Measurements from ENCODE around the gene PSME3.
"Not testable (repeated sequence)": the region's sequence is repeated elsewhere in the genome, so short reads cannot be mapped to it uniquely, and the experiment has no call there.

PSME3 gene

GRCh38 chr17:42867694-42868261, 34.6 kb downstream of the PSME3 start:
- Histone ChIP-seq H3K27me3 (ENCODE audit: control insufficient read depth in 1 of 2, insufficient read depth in 1 of 2, low read length in 2 of 2) (peaks cover 0 to 28% of the 10 kb centered on the region in 2 experiments), H3K9me3 (ENCODE audit: control insufficient read depth, low read length) (peaks cover 17% of the 10 kb centered on the region)
- H2BK5ac ChIP-seq (ENCODE audit: low read depth, low read length, poor library complexity, severe bottlenecking); H2AK5ac ChIP-seq (ENCODE audit: low read length, severe bottlenecking); H2BK12ac ChIP-seq (ENCODE audit: low read length in 2 of 2); H2BK120ac ChIP-seq (ENCODE audit: low read depth, low read length); H2AFZ ChIP-seq (ENCODE audit: low read depth, low read length); H3K27ac ChIP-seq (ENCODE audit: low read length, poor library complexity, severe bottlenecking); H3K4me3 ChIP-seq (ENCODE audit: insufficient read depth in 1 of 2, low read depth in 1 of 2, low read length in 2 of 2); H3K9ac ChIP-seq (ENCODE audit: low read length); H3K36me3 ChIP-seq (ENCODE audit: control insufficient read depth in 1 of 2, insufficient read depth in 2 of 2, low read depth in 1 of 2, low read length in 2 of 2); H3K4me1 ChIP-seq (ENCODE audit: control insufficient read depth, insufficient read depth, low read depth, low read length); H3K4me2 ChIP-seq (ENCODE audit: low read length, poor library complexity, severe bottlenecking); H2BK15ac ChIP-seq (ENCODE audit: low read depth, poor library complexity, severe bottlenecking); DNase-seq; H3K4ac ChIP-seq (ENCODE audit: low read depth in 1 of 2, low read length in 2 of 2); H3K14ac ChIP-seq (ENCODE audit: low read length in 2 of 2); H3K23ac ChIP-seq (ENCODE audit: low read length in 2 of 2); H3K79me1 ChIP-seq (replicated peaks; ENCODE audit: low read length, poor library complexity, severe bottlenecking); H3K18ac ChIP-seq (ENCODE audit: low read depth in 1 of 2, low read length in 2 of 2); H4K91ac ChIP-seq (ENCODE audit: low read length); H4K8ac ChIP-seq (ENCODE audit: low read length): not testable (repeated sequence)
- 93% methylated on average over 15 of the region's 21 CpGs for WGBS

GRCh38 chr17:42868338-42868737, 35.1 kb downstream of the PSME3 start:
- H3K14ac ChIP-seq (ENCODE audit: low read length in 2 of 2), result no peak overlapping the region
- H3K4me1 ChIP-seq (ENCODE audit: control insufficient read depth, insufficient read depth, low read depth, low read length), result peaks cover 6% of the 10 kb centered on the region
- no peak overlapping the region for H3K9ac ChIP-seq (ENCODE audit: low read length)
- no peak overlapping the region for H3K4me2 ChIP-seq (ENCODE audit: low read length, poor library complexity, severe bottlenecking)
- DNase-seq, result no peak
- H3K27me3 ChIP-seq (ENCODE audit: control insufficient read depth in 1 of 2, insufficient read depth in 1 of 2, low read length in 2 of 2), result peaks cover 5 to 33% of the 10 kb centered on the region in 2 experiments
- H2AK5ac ChIP-seq (ENCODE audit: low read length, severe bottlenecking), result no peak overlapping the region
- no peaks in the 10 kb centered on the region for H3K36me3 ChIP-seq (ENCODE audit: control insufficient read depth in 1 of 2, insufficient read depth in 2 of 2, low read depth in 1 of 2, low read length in 2 of 2)
- no peak overlapping the region for H4K91ac ChIP-seq (ENCODE audit: low read length)
- 92% methylated on average over 12 of the region's 12 CpGs for WGBS
- no peak overlapping the region for H2AFZ ChIP-seq (ENCODE audit: low read depth, low read length)
- H3K27ac ChIP-seq (ENCODE audit: low read length, poor library complexity, severe bottlenecking), result no peak overlapping the region
- no peak overlapping the region for H3K23ac ChIP-seq (ENCODE audit: low read length in 2 of 2)
- no peak overlapping the region for H2BK120ac ChIP-seq (ENCODE audit: low read depth, low read length)
- no peak overlapping the region for H2BK12ac ChIP-seq (ENCODE audit: low read length in 2 of 2)
- H3K18ac ChIP-seq (ENCODE audit: low read depth in 1 of 2, low read length in 2 of 2), result no peak overlapping the region
- no peak overlapping the region for H4K8ac ChIP-seq (ENCODE audit: low read length)
- H3K9me3 ChIP-seq (ENCODE audit: control insufficient read depth, low read length), result peaks cover 17% of the 10 kb centered on the region
- no peak overlapping the region for H3K4ac ChIP-seq (ENCODE audit: low read depth in 1 of 2, low read length in 2 of 2)
- no peak overlapping the region for H2BK5ac ChIP-seq (ENCODE audit: low read depth, low read length, poor library complexity, severe bottlenecking)
- H3K4me3 ChIP-seq (ENCODE audit: insufficient read depth in 1 of 2, low read depth in 1 of 2, low read length in 2 of 2), result no peak overlapping the region
- no peak overlapping the region for H2BK15ac ChIP-seq (ENCODE audit: low read depth, poor library complexity, severe bottlenecking)
- H3K79me1 ChIP-seq (replicated peaks; ENCODE audit: low read length, poor library complexity, severe bottlenecking), result no peaks in the 10 kb centered on the region

- H4K91ac ChIP-seq (ENCODE audit: low read length), result no peak overlapping the region
These were observed 38.5 kb downstream of the PSME3 start for GRCh38 chr17:42871647-42872046.

GRCh38 chr17:42872251-42872965, 39.2 kb downstream of the PSME3 start:
- no peak overlapping the region for H2AFZ ChIP-seq (ENCODE audit: low read depth, low read length)
- no peak overlapping the region for H4K91ac ChIP-seq (ENCODE audit: low read length)
- H3K23ac ChIP-seq (ENCODE audit: low read length in 2 of 2), result no peak overlapping the region
- no peak overlapping the region for H2BK120ac ChIP-seq (ENCODE audit: low read depth, low read length)
- no peak overlapping the region for H2AK5ac ChIP-seq (ENCODE audit: low read length, severe bottlenecking)
- H3K4me2 ChIP-seq (ENCODE audit: low read length, poor library complexity, severe bottlenecking), result no peak overlapping the region
- no peak overlapping the region for H2BK12ac ChIP-seq (ENCODE audit: low read length in 2 of 2)
- no peak for DNase-seq
- H3K18ac ChIP-seq (ENCODE audit: low read depth in 1 of 2, low read length in 2 of 2), result no peak overlapping the region
- peaks cover 17% of the 10 kb centered on the region for H3K9me3 ChIP-seq (ENCODE audit: control insufficient read depth, low read length)
- no peaks in the 10 kb centered on the region for H3K79me1 ChIP-seq (replicated peaks; ENCODE audit: low read length, poor library complexity, severe bottlenecking)
- no peak overlapping the region for H3K14ac ChIP-seq (ENCODE audit: low read length in 2 of 2)
- H3K36me3 ChIP-seq (ENCODE audit: control insufficient read depth in 1 of 2, insufficient read depth in 2 of 2, low read depth in 1 of 2, low read length in 2 of 2), result no peaks in the 10 kb centered on the region
- H3K27me3 ChIP-seq (ENCODE audit: control insufficient read depth in 1 of 2, insufficient read depth in 1 of 2, low read length in 2 of 2), result peaks cover 13 to 37% of the 10 kb centered on the region in 2 experiments
- H4K8ac ChIP-seq (ENCODE audit: low read length), result no peak overlapping the region
- no peak overlapping the region for H2BK5ac ChIP-seq (ENCODE audit: low read depth, low read length, poor library complexity, severe bottlenecking)
- no peak overlapping the region for H2BK15ac ChIP-seq (ENCODE audit: low read depth, poor library complexity, severe bottlenecking)
- no peak overlapping the region for H3K9ac ChIP-seq (ENCODE audit: low read length)
- no peak overlapping the region for H3K4ac ChIP-seq (ENCODE audit: low read depth in 1 of 2, low read length in 2 of 2)
- H3K4me1 ChIP-seq (ENCODE audit: control insufficient read depth, insufficient read depth, low read depth, low read length), result no peaks in the 10 kb centered on the region
- no peak overlapping the region for H3K4me3 ChIP-seq (ENCODE audit: insufficient read depth in 1 of 2, low read depth in 1 of 2, low read length in 2 of 2)
- H3K27ac ChIP-seq (ENCODE audit: low read length, poor library complexity, severe bottlenecking), result no peak overlapping the region
- WGBS, result 84% methylated on average over 5 of the region's 13 CpGs

More at GRCh38 chr17:42871647-42872046, 38.5 kb downstream of the PSME3 start:
- H2BK120ac ChIP-seq (ENCODE audit: low read depth, low read length), result no peak overlapping the region
- H3K79me1 ChIP-seq (replicated peaks; ENCODE audit: low read length, poor library complexity, severe bottlenecking), result no peaks in the 10 kb centered on the region
- H3K4ac ChIP-seq (ENCODE audit: low read depth in 1 of 2, low read length in 2 of 2), result no peak overlapping the region
- peaks cover 17% of the 10 kb centered on the region for H3K9me3 ChIP-seq (ENCODE audit: control insufficient read depth, low read length)
- no peak overlapping the region for H3K14ac ChIP-seq (ENCODE audit: low read length in 2 of 2)
- H2AFZ ChIP-seq (ENCODE audit: low read depth, low read length), result no peak overlapping the region
- H2BK5ac ChIP-seq (ENCODE audit: low read depth, low read length, poor library complexity, severe bottlenecking), result no peak overlapping the region
- no peak overlapping the region for H3K18ac ChIP-seq (ENCODE audit: low read depth in 1 of 2, low read length in 2 of 2)
- H3K9ac ChIP-seq (ENCODE audit: low read length), result no peak overlapping the region
- H2BK12ac ChIP-seq (ENCODE audit: low read length in 2 of 2), result no peak overlapping the region
- H3K4me1 ChIP-seq (ENCODE audit: control insufficient read depth, insufficient read depth, low read depth, low read length), result no peaks in the 10 kb centered on the region
- H3K27me3 ChIP-seq (ENCODE audit: control insufficient read depth in 1 of 2, insufficient read depth in 1 of 2, low read length in 2 of 2), result peaks cover 6 to 36% of the 10 kb centered on the region in 2 experiments
- H3K23ac ChIP-seq (ENCODE audit: low read length in 2 of 2), result no peak overlapping the region
- DNase-seq, result no peak
- 96% methylated on average over 4 of the region's 4 CpGs for WGBS
- H3K36me3 ChIP-seq (ENCODE audit: control insufficient read depth in 1 of 2, insufficient read depth in 2 of 2, low read depth in 1 of 2, low read length in 2 of 2), result no peaks in the 10 kb centered on the region
- H2BK15ac ChIP-seq (ENCODE audit: low read depth, poor library complexity, severe bottlenecking), result no peak overlapping the region
- H3K27ac ChIP-seq (ENCODE audit: low read length, poor library complexity, severe bottlenecking), result no peak overlapping the region
- no peak overlapping the region for H3K4me3 ChIP-seq (ENCODE audit: insufficient read depth in 1 of 2, low read depth in 1 of 2, low read length in 2 of 2)
- no peak overlapping the region for H4K8ac ChIP-seq (ENCODE audit: low read length)
- H2AK5ac ChIP-seq (ENCODE audit: low read length, severe bottlenecking), result no peak overlapping the region
- no peak overlapping the region for H3K4me2 ChIP-seq (ENCODE audit: low read length, poor library complexity, severe bottlenecking)

Measured in mesenchymal stem cell (in vitro differentiated cells and primary cell).